AG04450 (cell line): ENCODE measurements around the gene EHF. TPM values are rescaled to one million over a fixed set of nuclear protein-coding genes. Genes with fewer than 3 reads are reported as not detected.

Source experiments
- CTCF ChIA-PET: fragments of 300-600, 350-600 bp; formaldehyde crosslinking; extraction: SDS; loops from one replicate; lab custom pipeline; 2022; ENCODE audit warnings: antibody characterized with exemption, inconsistent platforms; lab: Charles Lee
- POLR2A ChIA-PET: fragments of 350-600 bp; formaldehyde crosslinking; extraction: SDS; loops from one replicate; lab custom pipeline; 2021; ENCODE audit warnings: antibody characterized with exemption, inconsistent platforms; lab: Yijun Ruan, JAX
- DNase-seq: peaks from one replicate; pipeline ENCODE4 v3.0.0-alpha.2; 2011; ENCODE audit warnings: low read depth, low spot score
- H3K27ac ChIP-seq: one replicate; pipeline ENCODE4 v1.5.1; 2012; ENCODE audit warnings: low read depth, low read length, control low read depth
- H3K27me3 ChIP-seq: one replicate; pipeline ENCODE4 v1.6.0; 2012; ENCODE audit warnings: low read length; ENCODE audit not compliant: control insufficient read depth, insufficient read depth
- H3K4me3 ChIP-seq: 2 replicates; pipeline ENCODE4 v1.5.1; 2011; ENCODE audit warnings: mild to moderate bottlenecking, low read depth, low read length, control low read depth
- H3K9me3 ChIP-seq: 2 replicates; pipeline ENCODE4 v1.5.1; 2012; ENCODE audit warnings: low read length; ENCODE audit not compliant: control insufficient read depth, insufficient read depth
- CTCF ChIP-seq: IDR thresholded peaks from 2 replicates; pipeline ENCODE4 v1.5.1; 2011; ENCODE audit warnings: low read depth, low read length, control low read depth, inconsistent platforms
- polyA plus RNA-seq: library from polyadenylated mRNA; depleted of rRNA; stranded (reverse); fragments of >200 nt; gene quantifications from 2 replicates; pipeline ENCODE4 v1.2.3, GENCODE V29; 2011

The EHF gene
- polyA plus RNA-seq, 1 experiment = 0.05 TPM

- ChIA-PET POLR2A (no interaction called here), CTCF (interaction anchor here (2.0 kb wide), 1 partner anchor 9 kb away, joined by 4 read pairs; no protein-coding TSS in a partner anchor)
- H3K27me3 ChIP-seq = no peaks in the 10 kb centered on the region
- H3K27ac ChIP-seq = no peak overlapping the region
- H3K4me3 ChIP-seq = no peak overlapping the region
- no peak for DNase-seq
- no peak for TF ChIP-seq CTCF
- no peaks in the 10 kb centered on the region; the same call in 1 of the 2 replicates for H3K9me3 ChIP-seq
Observed at GRCh38 chr11:34624069-34624468, 3.2 kb downstream of the EHF start.

GRCh38 chr11:34625576-34625975, 4.7 kb downstream of the EHF start:
- Histone ChIP-seq H3K27ac (no peak overlapping the region), H3K27me3 (no peaks in the 10 kb centered on the region), H3K9me3 (no peaks in the 10 kb centered on the region; the same call in 1 of the 2 replicates), H3K4me3 (no peak overlapping the region)
- CTCF ChIA-PET = no interaction called here
- POLR2A ChIA-PET = no interaction called here
- no peak for DNase-seq
- TF ChIP-seq CTCF = no peak

- no peak for DNase-seq
- no peaks in the 10 kb centered on the region; the same call in 1 of the 2 replicates for H3K9me3 ChIP-seq
- ChIA-PET POLR2A (no interaction called here), CTCF (no interaction called here)
- no peaks in the 10 kb centered on the region for H3K27me3 ChIP-seq
- H3K4me3 ChIP-seq = no peak overlapping the region
- no peak overlapping the region for H3K27ac ChIP-seq
- no peak for TF ChIP-seq CTCF
Observed at GRCh38 chr11:34626393-34626792, 5.5 kb downstream of the EHF start.

GRCh38 chr11:34627197-34627596, 6.3 kb downstream of the EHF start:
- DNase-seq = no peak
- TF ChIP-seq CTCF = no peak
- POLR2A ChIA-PET = no interaction called here

DNA sequence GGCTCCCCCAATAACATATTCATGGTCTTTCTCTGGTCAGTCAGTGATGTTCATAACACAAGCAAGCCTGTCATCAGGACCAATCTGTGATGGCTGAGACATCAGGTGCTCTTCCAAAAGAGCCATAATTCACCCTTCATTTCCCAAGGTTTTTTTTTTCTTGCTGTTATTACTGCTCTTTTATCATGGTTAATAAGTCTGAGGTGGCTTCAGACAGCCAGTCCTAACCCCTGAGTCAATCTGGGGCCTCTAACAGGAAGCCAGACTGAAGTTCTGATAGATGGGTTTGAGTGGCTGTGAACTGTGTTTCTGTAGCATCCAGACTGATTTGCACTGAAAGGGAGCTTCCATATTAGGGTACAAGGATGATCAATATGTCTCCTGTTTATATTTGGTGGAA, 8.8 kb downstream of the EHF start:
- DNase-seq = no peak
- no peak overlapping the region for H3K27ac ChIP-seq
- no peaks in the 10 kb centered on the region for H3K9me3 ChIP-seq
- ChIA-PET POLR2A (no interaction called here), CTCF (interaction anchor here (1.1 kb wide), 1 partner anchor 43 kb away, joined by 3 read pairs; no protein-coding TSS in a partner anchor)
- no peak overlapping the region for H3K4me3 ChIP-seq
- H3K27me3 ChIP-seq = no peaks in the 10 kb centered on the region
- TF ChIP-seq CTCF = no peak

More at GRCh38 chr11:34627197-34627596, 6.3 kb downstream of the EHF start:
- no peaks in the 10 kb centered on the region for H3K27me3 ChIP-seq
- no peak overlapping the region for H3K27ac ChIP-seq
- CTCF ChIA-PET = no interaction called here
- no peaks in the 10 kb centered on the region; the same call in 1 of the 2 replicates for H3K9me3 ChIP-seq
- no peak overlapping the region for H3K4me3 ChIP-seq
